OCI-M2 (cell line): ENCODE measurements around the gene JAKMIP1.

ENCODE experiments used
- DNase-seq: peaks from one replicate; lab custom pipeline; 2025; ENCODE audit not compliant: unreplicated experiment; lab: John Stamatoyannopoulos, UW

JAKMIP1 gene

GRCh38 chr4:6122496-6122895 is 77.9 kb downstream of the JAKMIP1 start:
- DNase-seq: no peak

GRCh38 chr4:6121941-6122340 is 78.4 kb downstream of the JAKMIP1 start:
- DNase-seq: no peak

GRCh38 chr4:6121276-6121850 is 79.0 kb downstream of the JAKMIP1 start:
- DNase-seq: no peak

GRCh38 chr4:6120361-6120760 is 80.0 kb downstream of the JAKMIP1 start:
- no peak for DNase-seq

GRCh38 chr4:6119507-6120020 is 80.8 kb downstream of the JAKMIP1 start:
- DNase-seq: no peak

- DNase-seq: no peak
Measured at GRCh38 chr4:6118201-6118600, 82.1 kb downstream of the JAKMIP1 start.

GRCh38 chr4:6116696-6117285 is 83.6 kb downstream of the JAKMIP1 start:
- no peak for DNase-seq

- no peak for DNase-seq
Measured at GRCh38 chr4:6115746-6116586, 84.4 kb downstream of the JAKMIP1 start.

GRCh38 chr4:6115342-6115741 is 85.0 kb downstream of the JAKMIP1 start:
- no peak for DNase-seq

- DNase-seq: no peak
Measured at GRCh38 chr4:6114601-6115000, 85.7 kb downstream of the JAKMIP1 start.

- no peak for DNase-seq
Measured at GRCh38 chr4:6114181-6114580, 86.2 kb downstream of the JAKMIP1 start.

GRCh38 chr4:6113641-6114040 is 86.7 kb downstream of the JAKMIP1 start:
- DNase-seq: no peak

GRCh38 chr4:6112606-6113290 is 87.6 kb downstream of the JAKMIP1 start:
- DNase-seq: no peak

- DNase-seq: no peak
Measured at GRCh38 chr4:6111354-6111960, 88.9 kb downstream of the JAKMIP1 start.

GRCh38 chr4:6110681-6111353 is 89.5 kb downstream of the JAKMIP1 start:
- DNase-seq: no peak

- no peak for DNase-seq
Measured at GRCh38 chr4:6109842-6110560, 90.3 kb downstream of the JAKMIP1 start.

GRCh38 chr4:6107886-6108285 is 92.5 kb downstream of the JAKMIP1 start:
- DNase-seq: no peak

GRCh38 chr4:6107114-6107791 is 93.1 kb downstream of the JAKMIP1 start:
- DNase-seq: no peak

GRCh38 chr4:6106156-6106555 is 94.2 kb downstream of the JAKMIP1 start:
- DNase-seq: no peak
